Measurements from ENCODE around the gene RAB9A.
"Not testable (repeated sequence)": the region's sequence is repeated elsewhere in the genome, so short reads cannot be mapped to it uniquely, and the experiment has no call there.

Gene RAB9A

DNA sequence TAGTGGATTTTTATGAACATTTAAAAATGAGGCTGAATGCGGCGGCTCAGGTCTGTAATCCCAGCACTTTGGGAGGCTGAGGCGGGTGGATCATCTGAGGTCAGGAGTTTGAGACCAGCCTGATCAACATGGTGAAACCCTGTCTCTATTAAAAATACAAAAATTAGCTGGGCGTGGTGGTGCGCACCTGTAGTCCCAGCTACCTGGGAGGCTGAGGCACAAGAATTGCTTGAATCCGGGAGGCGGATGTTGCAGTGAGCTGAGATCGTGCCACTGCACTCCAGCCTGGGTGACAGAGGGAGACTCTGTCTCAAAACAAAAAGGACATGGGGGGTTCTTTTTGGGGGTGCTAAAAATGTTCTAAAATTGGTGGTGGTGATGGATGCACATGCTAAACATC, 19.2 kb upstream of the RAB9A start:
- not testable (repeated sequence) for H3K79me2 ChIP-seq (ENCODE audit: control insufficient read depth, insufficient read depth, low read length); H3K9ac ChIP-seq (ENCODE audit: low read length); H4K8ac ChIP-seq (ENCODE audit: low read depth, low read length); H3K4me2 ChIP-seq (ENCODE audit: low read length); H3K79me1 ChIP-seq (ENCODE audit: low read length); H2AK5ac ChIP-seq (ENCODE audit: low read length); H3K18ac ChIP-seq (ENCODE audit: low read length); H2BK15ac ChIP-seq (replicated peaks; ENCODE audit: low read depth); H3K56ac ChIP-seq (ENCODE audit: low read length); H3K36me3 ChIP-seq (ENCODE audit: control insufficient read depth, insufficient read depth, low read length); H3K27ac ChIP-seq (ENCODE audit: low read depth, low read length); H3K4me1 ChIP-seq (ENCODE audit: control insufficient read depth, low read depth, low read length); H2BK120ac ChIP-seq (ENCODE audit: low read depth, low read length); DNase-seq; H3K4ac ChIP-seq (ENCODE audit: low read depth, low read length); H3K23ac ChIP-seq (ENCODE audit: low read length); H4K5ac ChIP-seq (ENCODE audit: low read length); H2BK5ac ChIP-seq (ENCODE audit: low read length); H3K27me3 ChIP-seq (ENCODE audit: insufficient read depth, low read length, poor library complexity); H3K4me3 ChIP-seq (ENCODE audit: low read length)
- no CpG with 5 or more reads among the region's 8 CpGs for WGBS (ENCODE audit: extremely low coverage, insufficient coverage, low lambda C conversion rate)

DNA sequence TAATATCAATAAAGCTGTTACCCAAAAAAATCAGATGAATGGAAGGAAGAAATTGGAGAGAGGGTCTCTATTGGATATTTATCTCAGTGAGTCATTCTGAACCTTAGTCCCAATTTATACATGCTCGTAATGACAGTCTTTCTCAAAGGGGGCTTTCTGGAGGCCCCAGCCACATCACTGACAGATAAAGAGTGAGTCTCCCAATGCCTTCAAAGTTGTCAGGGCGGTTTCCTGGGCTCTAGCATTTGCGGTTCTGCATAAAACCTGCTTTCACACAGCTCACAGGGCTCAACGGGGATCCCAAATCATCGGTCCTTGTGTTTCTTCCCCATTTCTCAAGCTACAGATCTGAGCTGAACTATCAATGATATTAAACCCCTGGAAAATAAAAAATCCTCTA, 18.7 kb upstream of the RAB9A start:
- H2AK5ac ChIP-seq (ENCODE audit: low read length), result no peak overlapping the region
- H3K79me2 ChIP-seq (ENCODE audit: control insufficient read depth, insufficient read depth, low read length), result no peaks in the 10 kb centered on the region
- H3K23ac ChIP-seq (ENCODE audit: low read length), result no peak overlapping the region
- H3K4ac ChIP-seq (ENCODE audit: low read depth, low read length), result no peak overlapping the region
- no peak overlapping the region for H4K5ac ChIP-seq (ENCODE audit: low read length)
- H3K9ac ChIP-seq (ENCODE audit: low read length), result no peak overlapping the region
- H3K4me2 ChIP-seq (ENCODE audit: low read length), result no peak overlapping the region
- WGBS (ENCODE audit: extremely low coverage, insufficient coverage, low lambda C conversion rate), result no CpG with 5 or more reads among the region's 5 CpGs
- H3K4me3 ChIP-seq (ENCODE audit: low read length), result no peak overlapping the region
- H3K56ac ChIP-seq (ENCODE audit: low read length), result no peak overlapping the region
- no peak overlapping the region for H3K18ac ChIP-seq (ENCODE audit: low read length)
- H4K8ac ChIP-seq (ENCODE audit: low read depth, low read length), result no peak overlapping the region
- no peak overlapping the region for H2BK5ac ChIP-seq (ENCODE audit: low read length)
- H3K27ac ChIP-seq (ENCODE audit: low read depth, low read length), result no peak overlapping the region
- no peaks in the 10 kb centered on the region for H3K27me3 ChIP-seq (ENCODE audit: insufficient read depth, low read length, poor library complexity)
- no peaks in the 10 kb centered on the region for H3K79me1 ChIP-seq (ENCODE audit: low read length)
- H2BK15ac ChIP-seq (replicated peaks; ENCODE audit: low read depth), result no peak overlapping the region
- no peak for DNase-seq
- H3K4me1 ChIP-seq (ENCODE audit: control insufficient read depth, low read depth, low read length), result no peaks in the 10 kb centered on the region
- no peaks in the 10 kb centered on the region for H3K36me3 ChIP-seq (ENCODE audit: control insufficient read depth, insufficient read depth, low read length)
- H2BK120ac ChIP-seq (ENCODE audit: low read depth, low read length), result no peak overlapping the region

DNA sequence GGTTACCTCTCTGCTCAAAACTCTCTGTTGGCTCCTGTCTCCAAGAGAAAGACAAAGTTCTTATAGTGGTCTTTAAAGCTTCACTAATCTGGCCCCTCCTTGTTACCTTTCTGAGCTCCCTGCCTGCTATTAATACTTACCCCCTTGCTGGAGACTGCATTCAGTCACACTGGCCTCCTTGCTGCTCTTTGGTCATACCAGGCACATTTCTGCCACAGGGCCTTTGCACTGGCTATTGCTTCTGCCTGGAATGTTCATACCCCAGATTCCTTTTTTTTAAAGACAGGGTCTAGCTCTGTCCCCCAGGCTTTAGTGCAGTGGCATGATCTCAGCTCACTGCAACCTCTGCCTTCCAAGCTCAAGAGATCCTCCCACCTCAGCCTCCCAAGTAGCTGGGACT, 15.9 kb upstream of the RAB9A start:
- H3K18ac ChIP-seq (ENCODE audit: low read length), result no peak overlapping the region
- no peaks in the 10 kb centered on the region for H3K79me1 ChIP-seq (ENCODE audit: low read length)
- no peak overlapping the region for H4K8ac ChIP-seq (ENCODE audit: low read depth, low read length)
- no peaks in the 10 kb centered on the region for H3K79me2 ChIP-seq (ENCODE audit: control insufficient read depth, insufficient read depth, low read length)
- H2BK15ac ChIP-seq (replicated peaks; ENCODE audit: low read depth), result no peak overlapping the region
- H4K5ac ChIP-seq (ENCODE audit: low read length), result no peak overlapping the region
- no peaks in the 10 kb centered on the region for H3K4me1 ChIP-seq (ENCODE audit: control insufficient read depth, low read depth, low read length)
- H3K9ac ChIP-seq (ENCODE audit: low read length), result no peak overlapping the region
- H3K27ac ChIP-seq (ENCODE audit: low read depth, low read length), result no peak overlapping the region
- H3K56ac ChIP-seq (ENCODE audit: low read length), result no peak overlapping the region
- H2BK5ac ChIP-seq (ENCODE audit: low read length), result no peak overlapping the region
- no peaks in the 10 kb centered on the region for H3K36me3 ChIP-seq (ENCODE audit: control insufficient read depth, insufficient read depth, low read length)
- H3K23ac ChIP-seq (ENCODE audit: low read length), result no peak overlapping the region
- no peak overlapping the region for H3K4me2 ChIP-seq (ENCODE audit: low read length)
- H2BK120ac ChIP-seq (ENCODE audit: low read depth, low read length), result no peak overlapping the region
- no peak overlapping the region for H3K4me3 ChIP-seq (ENCODE audit: low read length)
- DNase-seq, result no peak
- H3K4ac ChIP-seq (ENCODE audit: low read depth, low read length), result no peak overlapping the region
- no peaks in the 10 kb centered on the region for H3K27me3 ChIP-seq (ENCODE audit: insufficient read depth, low read length, poor library complexity)
- H2AK5ac ChIP-seq (ENCODE audit: low read length), result no peak overlapping the region

- H4K5ac ChIP-seq (ENCODE audit: low read length), result no peak overlapping the region
- H3K79me1 ChIP-seq (ENCODE audit: low read length), result no peaks in the 10 kb centered on the region
Measured at GRCh38 chrX:13676885-13677284, 12.0 kb upstream of the RAB9A start.

DNA sequence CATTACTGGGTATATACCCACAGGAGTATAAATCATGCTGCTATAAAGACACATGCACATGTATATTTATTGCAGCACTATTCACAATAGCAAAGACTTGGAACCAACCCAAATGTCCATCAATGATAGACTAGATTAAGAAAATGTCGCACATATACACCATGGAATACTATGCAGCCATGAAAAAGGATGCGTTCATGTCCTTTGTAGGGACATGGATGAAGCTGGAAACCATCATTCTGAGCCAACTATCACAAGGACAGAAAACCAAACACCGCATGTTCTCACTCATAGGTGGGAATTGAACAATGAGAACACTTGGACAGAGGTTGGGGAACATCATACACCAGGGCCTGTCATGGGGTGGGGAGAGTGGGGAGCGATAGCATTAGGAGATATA, 9.2 kb upstream of the RAB9A start:
- H3K9ac ChIP-seq (ENCODE audit: low read length); H2AK5ac ChIP-seq (ENCODE audit: low read length); H3K27ac ChIP-seq (ENCODE audit: low read depth, low read length); H2BK5ac ChIP-seq (ENCODE audit: low read length); H3K4me1 ChIP-seq (ENCODE audit: control insufficient read depth, low read depth, low read length); H3K36me3 ChIP-seq (ENCODE audit: control insufficient read depth, insufficient read depth, low read length); H3K27me3 ChIP-seq (ENCODE audit: insufficient read depth, low read length, poor library complexity); H3K23ac ChIP-seq (ENCODE audit: low read length); H4K8ac ChIP-seq (ENCODE audit: low read depth, low read length); H3K56ac ChIP-seq (ENCODE audit: low read length); H3K18ac ChIP-seq (ENCODE audit: low read length); H4K5ac ChIP-seq (ENCODE audit: low read length); H2BK15ac ChIP-seq (replicated peaks; ENCODE audit: low read depth); H3K4me3 ChIP-seq (ENCODE audit: low read length); H3K79me1 ChIP-seq (ENCODE audit: low read length); H3K4ac ChIP-seq (ENCODE audit: low read depth, low read length); H2BK120ac ChIP-seq (ENCODE audit: low read depth, low read length); H3K4me2 ChIP-seq (ENCODE audit: low read length); H3K79me2 ChIP-seq (ENCODE audit: control insufficient read depth, insufficient read depth, low read length); DNase-seq: not testable (repeated sequence)
- no CpG with 5 or more reads among the region's 4 CpGs for WGBS (ENCODE audit: extremely low coverage, insufficient coverage, low lambda C conversion rate)

More at GRCh38 chrX:13676885-13677284, 12.0 kb upstream of the RAB9A start:
- Histone ChIP-seq H2BK5ac (ENCODE audit: low read length) (no peak overlapping the region), H3K4me3 (ENCODE audit: low read length) (no peak overlapping the region), H3K36me3 (ENCODE audit: control insufficient read depth, insufficient read depth, low read length) (no peaks in the 10 kb centered on the region), H3K9ac (ENCODE audit: low read length) (no peak overlapping the region), H3K18ac (ENCODE audit: low read length) (no peak overlapping the region), H3K4me1 (ENCODE audit: control insufficient read depth, low read depth, low read length) (no peaks in the 10 kb centered on the region), H3K23ac (ENCODE audit: low read length) (no peak overlapping the region), H3K4ac (ENCODE audit: low read depth, low read length) (no peak overlapping the region), H4K8ac (ENCODE audit: low read depth, low read length) (no peak overlapping the region), H3K27me3 (ENCODE audit: insufficient read depth, low read length, poor library complexity) (no peaks in the 10 kb centered on the region), H3K27ac (ENCODE audit: low read depth, low read length) (no peak overlapping the region), H3K79me2 (ENCODE audit: control insufficient read depth, insufficient read depth, low read length) (no peaks in the 10 kb centered on the region), H2BK120ac (ENCODE audit: low read depth, low read length) (no peak overlapping the region), H3K4me2 (ENCODE audit: low read length) (no peak overlapping the region), H2BK15ac (replicated peaks; ENCODE audit: low read depth) (no peak overlapping the region), H2AK5ac (ENCODE audit: low read length) (no peak overlapping the region), H3K56ac (ENCODE audit: low read length) (no peak overlapping the region)
- no peak for DNase-seq

DNA sequence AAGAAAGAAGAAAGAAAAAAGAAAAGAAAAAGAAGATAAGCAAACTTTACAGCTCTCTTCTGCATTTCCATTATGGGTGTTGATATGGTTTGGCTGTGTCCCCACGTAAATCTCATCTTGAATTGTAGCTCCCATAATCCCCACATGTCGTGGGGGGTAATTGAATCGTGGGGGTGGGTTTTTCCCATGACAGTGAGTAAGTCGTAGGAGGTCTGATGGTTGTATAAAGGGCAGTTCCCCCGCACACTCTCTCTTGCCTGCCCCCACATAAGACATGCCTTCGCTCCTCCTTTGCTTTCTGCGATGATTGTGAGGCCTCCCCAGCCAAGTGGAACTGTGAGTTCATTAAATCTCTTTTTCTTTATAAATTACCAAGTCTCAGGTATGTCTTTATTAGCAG, 7.3 kb upstream of the RAB9A start:
- H3K36me3 ChIP-seq (ENCODE audit: control insufficient read depth, insufficient read depth, low read length), result no peaks in the 10 kb centered on the region
- no peak overlapping the region for H3K23ac ChIP-seq (ENCODE audit: low read length)
- H2AK5ac ChIP-seq (ENCODE audit: low read length), result no peak overlapping the region
- H3K4ac ChIP-seq (ENCODE audit: low read depth, low read length), result no peak overlapping the region
- no peaks in the 10 kb centered on the region for H3K27me3 ChIP-seq (ENCODE audit: insufficient read depth, low read length, poor library complexity)
- DNase-seq, result no peak
- no peak overlapping the region for H3K4me3 ChIP-seq (ENCODE audit: low read length)
- no peak overlapping the region for H3K18ac ChIP-seq (ENCODE audit: low read length)
- H3K4me1 ChIP-seq (ENCODE audit: control insufficient read depth, low read depth, low read length), result no peaks in the 10 kb centered on the region
- no peak overlapping the region for H3K4me2 ChIP-seq (ENCODE audit: low read length)
- no peak overlapping the region for H4K8ac ChIP-seq (ENCODE audit: low read depth, low read length)
- no peak overlapping the region for H4K5ac ChIP-seq (ENCODE audit: low read length)
- WGBS (ENCODE audit: extremely low coverage, insufficient coverage, low lambda C conversion rate), result no CpG with 5 or more reads among the region's 7 CpGs
- no peaks in the 10 kb centered on the region for H3K79me1 ChIP-seq (ENCODE audit: low read length)
- H3K56ac ChIP-seq (ENCODE audit: low read length), result no peak overlapping the region
- H2BK15ac ChIP-seq (replicated peaks; ENCODE audit: low read depth), result no peak overlapping the region
- no peak overlapping the region for H3K9ac ChIP-seq (ENCODE audit: low read length)
- H3K79me2 ChIP-seq (ENCODE audit: control insufficient read depth, insufficient read depth, low read length), result no peaks in the 10 kb centered on the region
- no peak overlapping the region for H2BK120ac ChIP-seq (ENCODE audit: low read depth, low read length)
- no peak overlapping the region for H3K27ac ChIP-seq (ENCODE audit: low read depth, low read length)
- no peak overlapping the region for H2BK5ac ChIP-seq (ENCODE audit: low read length)

Measured in mesendoderm (in vitro differentiated cells).